ENCODE measurements around the gene ITPKC. TPM values are rescaled to one million over a fixed set of nuclear protein-coding genes. Genes with fewer than 3 reads are reported as not detected.

The ITPKC gene
- total and polyA plus RNA-seq, 8 donors, result 10.2 to 25.6 (median 13.7) TPM

DNA sequence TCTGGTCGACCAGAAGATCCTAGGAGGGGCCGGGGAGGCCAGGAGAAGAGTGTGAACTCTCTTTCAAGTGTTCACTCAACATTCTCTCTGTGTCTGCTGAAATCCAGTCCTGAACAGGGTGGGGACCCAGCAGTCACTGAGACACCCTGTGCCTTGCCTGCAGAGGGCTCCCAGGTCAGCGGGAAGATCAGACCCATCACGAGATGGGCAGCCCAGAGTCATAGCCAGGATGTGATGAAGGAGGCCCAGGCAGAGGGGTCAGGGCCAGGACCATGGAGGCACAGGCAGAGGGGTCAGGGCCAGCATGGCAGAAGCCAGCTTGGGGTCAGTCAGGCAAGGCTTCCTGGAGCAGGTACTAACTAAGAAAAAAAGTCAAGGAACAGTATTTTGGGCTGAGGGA lies 35.9 kb upstream of the ITPKC start:
- H3K27ac ChIP-seq, result no peak overlapping the region
- H3K4me3 ChIP-seq, result no peak overlapping the region
- H3K36me3 ChIP-seq, result peaks cover 4 to 73% of the 10 kb centered on the region in 2 donors
- DNase-seq (peak in 1 of 4 donors; percentile 38), ATAC-seq (no peak)
- intact Hi-C loops (cut with DNase I), result no loop called here
- TF ChIP-seq CTCF (IDR thresholded peaks at IDR 0.05), result no peak
- H3K9me3 ChIP-seq, result no peaks in the 10 kb centered on the region
- H3K27me3 ChIP-seq, result no peaks in the 10 kb centered on the region
- no peaks in the 10 kb centered on the region for H3K4me1 ChIP-seq

DNA sequence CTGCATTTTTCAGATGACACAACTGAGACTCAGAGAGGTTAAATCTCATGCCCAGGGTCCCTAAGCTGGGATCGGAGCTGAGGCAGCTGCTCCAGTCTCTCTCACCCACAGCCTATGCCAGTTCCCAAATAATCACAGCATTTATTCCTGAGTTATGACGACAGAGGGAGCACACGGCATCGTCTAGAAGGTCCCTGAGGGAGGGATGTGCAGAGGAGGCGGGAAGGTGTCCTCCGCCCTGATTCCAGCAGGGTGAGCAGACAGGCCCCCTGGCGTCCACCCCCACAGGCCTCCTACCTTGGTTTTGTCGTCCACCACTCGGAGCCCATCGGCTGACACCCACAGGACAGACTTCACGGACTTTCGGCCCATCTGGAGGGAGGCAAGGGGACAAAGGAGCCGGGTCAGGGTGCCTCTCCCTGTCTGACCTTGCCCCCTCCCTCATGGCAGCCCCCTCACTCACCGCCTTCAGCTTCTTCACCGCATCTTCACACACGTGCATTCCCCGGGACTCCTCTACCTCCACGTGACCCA lies 34.4 kb upstream of the ITPKC start:
- no peak for TF ChIP-seq CTCF (IDR thresholded peaks at IDR 0.05)
- Histone ChIP-seq H3K27me3 (no peaks in the 10 kb centered on the region), H3K36me3 (peaks cover 4 to 58% of the 10 kb centered on the region in 2 donors), H3K4me3 (no peak overlapping the region), H3K9me3 (no peaks in the 10 kb centered on the region), H3K27ac (no peak overlapping the region), H3K4me1 (peaks cover 0 to 3% of the 10 kb centered on the region in 2 donors)
- intact Hi-C loops (cut with DNase I), result no loop called here
- DNase-seq (peak in 1 of 4 donors; percentile 60), ATAC-seq (no peak)

DNA sequence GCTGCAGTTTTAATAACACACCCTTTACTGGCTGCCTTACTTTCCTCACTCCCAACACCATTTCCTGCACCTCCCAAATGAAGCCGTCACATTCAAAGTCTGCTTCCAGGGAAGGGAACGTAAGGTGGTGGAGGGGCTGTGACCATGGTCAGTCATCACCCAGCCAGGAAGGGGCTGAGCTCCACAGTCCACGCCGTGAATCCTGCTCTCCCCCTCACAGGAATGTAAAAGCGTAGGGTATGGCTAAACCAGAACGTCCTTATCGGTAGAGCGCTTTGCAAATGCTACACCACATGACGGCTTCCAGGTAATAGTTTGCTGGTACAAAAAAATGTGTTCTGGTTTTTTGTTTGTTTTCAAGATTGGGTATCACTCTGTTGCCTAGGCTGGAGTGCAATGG lies 33.5 kb upstream of the ITPKC start:
- no peaks in the 10 kb centered on the region for H3K27me3 ChIP-seq

DNA sequence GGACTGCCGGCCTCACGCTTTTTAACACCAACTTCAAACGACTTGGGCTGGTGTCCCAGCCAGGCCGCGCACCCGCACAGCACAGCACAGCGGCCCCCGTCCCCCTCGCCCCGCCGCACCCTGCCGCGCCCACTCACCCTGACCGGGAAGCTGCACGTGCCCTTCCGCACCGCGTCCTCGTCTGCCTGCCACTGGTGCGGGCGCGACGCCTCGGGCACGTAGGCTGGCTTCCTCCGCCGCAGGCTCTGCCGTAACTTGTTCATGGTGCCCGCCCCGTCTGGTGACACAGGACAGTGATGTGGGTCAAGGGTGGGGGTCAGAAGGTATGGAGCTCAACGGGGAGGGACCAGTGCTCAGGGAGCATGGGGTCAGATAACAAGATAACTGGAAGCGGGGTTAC lies 32.6 kb upstream of the ITPKC start:
- H3K4me3 ChIP-seq, result no peak overlapping the region
- H3K27me3 ChIP-seq, result no peaks in the 10 kb centered on the region
- peaks cover 4 to 42% of the 10 kb centered on the region in 2 donors for H3K36me3 ChIP-seq
- TF ChIP-seq CTCF (IDR thresholded peaks at IDR 0.05), result no peak
- DNase-seq, result peak in 1 of 4 donors; percentile 79
- intact Hi-C loops (cut with DNase I), result no loop called here
- peaks cover 0 to 4% of the 10 kb centered on the region in 2 donors for H3K4me1 ChIP-seq
- H3K9me3 ChIP-seq, result no peaks in the 10 kb centered on the region
- ATAC-seq, result no peak
- H3K27ac ChIP-seq, result no peak overlapping the region

More for the DNA sequence above, 33.5 kb upstream of the ITPKC start:
- peaks cover 0 to 4% of the 10 kb centered on the region in 2 donors for H3K4me1 ChIP-seq
- ATAC-seq, result no peak
- no peak for TF ChIP-seq CTCF (IDR thresholded peaks at IDR 0.05)
- intact Hi-C loops (cut with DNase I), result no loop called here
- H3K4me3 ChIP-seq, result no peak overlapping the region
- no peaks in the 10 kb centered on the region for H3K9me3 ChIP-seq
- peak in 1 of 4 donors; percentile 8 for DNase-seq
- peaks cover 4 to 49% of the 10 kb centered on the region in 2 donors for H3K36me3 ChIP-seq
- no peak overlapping the region for H3K27ac ChIP-seq

DNA sequence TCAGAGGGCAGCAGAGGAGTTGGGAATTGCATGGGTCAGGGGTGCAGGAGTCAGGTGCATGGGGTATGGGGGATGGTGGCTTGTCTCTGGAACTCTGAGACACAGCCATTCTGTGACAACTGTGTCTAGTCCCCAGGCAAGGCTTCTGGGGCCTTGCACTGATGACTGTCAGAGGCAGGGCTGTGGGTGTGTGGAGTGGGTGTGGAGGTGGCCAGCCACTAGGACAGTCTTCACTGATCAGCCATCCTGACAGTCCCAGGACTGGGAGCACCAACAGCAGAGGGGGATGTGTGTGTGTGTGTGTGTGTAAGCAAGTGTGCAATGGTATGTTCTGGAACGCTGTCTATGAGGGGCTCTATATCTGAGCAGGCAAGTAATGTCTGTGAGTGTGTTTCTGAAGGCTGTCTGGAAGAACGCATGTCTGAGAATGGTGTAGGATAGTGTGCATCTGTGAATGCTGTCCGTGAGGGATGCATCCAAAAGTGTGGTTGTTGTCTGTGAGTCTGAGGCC lies 31.8 kb upstream of the ITPKC start:
- peaks cover 4 to 34% of the 10 kb centered on the region in 2 donors for H3K36me3 ChIP-seq
- intact Hi-C loops (cut with DNase I), result no loop called here
- TF ChIP-seq CTCF (IDR thresholded peaks at IDR 0.05), result no peak
- no peaks in the 10 kb centered on the region for H3K27me3 ChIP-seq
- H3K9me3 ChIP-seq, result no peaks in the 10 kb centered on the region
- ATAC-seq (no peak), DNase-seq (peak in 1 of 4 donors; percentile 11)
- peaks cover 0 to 8% of the 10 kb centered on the region in 2 donors for H3K4me1 ChIP-seq
- H3K4me3 ChIP-seq, result no peak overlapping the region
- no peak overlapping the region for H3K27ac ChIP-seq

Measured in left lung (tissue), 10 donors.